Endodermal cell (in vitro differentiated cells): ENCODE measurements around the gene SHISAL2A. TPM values are rescaled to one million over a fixed set of nuclear protein-coding genes. Genes with fewer than 3 reads are reported as not detected.

ENCODE experiments used
- DNase-seq: peaks from one replicate; pipeline ENCODE4 v3.0.0-alpha.2; 2017
- H3K27ac ChIP-seq: 2 replicates; pipeline ENCODE4 v1.5.1; 2013; ENCODE audit warnings: mild to moderate bottlenecking, low read depth, low read length, moderate library complexity
- H3K27me3 ChIP-seq: 2 replicates; pipeline ENCODE4 v1.6.1; 2013; ENCODE audit warnings: mild to moderate bottlenecking, low read length, moderate library complexity; ENCODE audit not compliant: insufficient read depth, control insufficient read depth, poor library complexity, severe bottlenecking
- H3K36me3 ChIP-seq: 2 replicates; pipeline ENCODE4 v1.7.0; 2013; ENCODE audit warnings: mild to moderate bottlenecking, low read length, moderate library complexity; ENCODE audit not compliant: control insufficient read depth, insufficient read depth
- H3K4me1 ChIP-seq: one replicate; pipeline ENCODE4 v1.7.0; 2013; ENCODE audit warnings: low read length; ENCODE audit not compliant: control insufficient read depth, insufficient read depth
- H3K4me3 ChIP-seq: 2 replicates; pipeline ENCODE4 v1.5.1; 2013; ENCODE audit warnings: mild to moderate bottlenecking, low read length, moderate library complexity
- H3K9ac ChIP-seq: 2 replicates; pipeline ENCODE4 v1.6.1; 2013; ENCODE audit warnings: mild to moderate bottlenecking, low read length, moderate library complexity; ENCODE audit not compliant: poor library complexity, severe bottlenecking; ENCODE audit errors: extremely low read depth
- H3K9me3 ChIP-seq: 2 replicates; pipeline ENCODE4 v1.6.1; 2013; ENCODE audit warnings: mild to moderate bottlenecking, low read length, moderate library complexity; ENCODE audit not compliant: control insufficient read depth
- H3K27ac Mint-ChIP-seq: 2 replicates; pipeline ENCODE4 v1.8.0; 2020; ENCODE audit warnings: mixed read lengths
- H3K27me3 Mint-ChIP-seq: 2 replicates; pipeline ENCODE4 v1.8.0; 2021; ENCODE audit warnings: mild to moderate bottlenecking, mixed read lengths; ENCODE audit not compliant: insufficient read depth
- H3K36me3 Mint-ChIP-seq: 2 replicates; pipeline ENCODE4 v1.8.0; 2020; ENCODE audit warnings: low read depth, mixed read lengths
- H3K4me1 Mint-ChIP-seq: 2 replicates; pipeline ENCODE4 v1.8.0; 2020; ENCODE audit warnings: mixed read lengths
- H3K4me3 Mint-ChIP-seq: 2 replicates; pipeline ENCODE4 v1.8.0; 2020; ENCODE audit warnings: mild to moderate bottlenecking, moderate library complexity, mixed read lengths
- H3K9me3 Mint-ChIP-seq: 2 replicates; pipeline ENCODE4 v1.8.0; 2020; ENCODE audit warnings: mild to moderate bottlenecking, mixed read lengths
- WGBS, 2 experiments: methylation state at CpG; one replicate each; pipeline versions ENCODE4 v1.1.5 to v1.1.7; 2013; ENCODE audit warnings: missing lambda C conversion rate in 2 of 2, mixed read lengths in 1 of 2; ENCODE audit not compliant: insufficient coverage in 1 of 2, insufficient read length in 1 of 2; 5-methylcytosine and 5-hydroxymethylcytosine counted together
- long read RNA-seq, 4 experiments: library from polyadenylated mRNA in 2 of 4; library from RNA in 1 of 4; library from capped mRNA in 1 of 4; stranded (forward) in 3 of 4; unstranded in 1 of 4; transcript quantifications; one replicate each; pipeline ENCODE4 v2.0.0, GENCODE V29; 2020 to 2021; ENCODE audit warnings: inconsistent platforms in 1 of 4
- polyA plus RNA-seq, 2 experiments: library from polyadenylated mRNA; stranded (reverse); fragments of 50-300 nt; gene quantifications; one replicate each; pipeline ENCODE4 v1.2.3, GENCODE V29; 2013
- total RNA-seq, 2 donors: library from RNA; stranded (reverse); fragmentation: NEBNext Ultra II Directional in 1 of 2; extraction: Animal tissue kit (Norgen Biotek cat#: 25700) in 1 of 2; gene quantifications; 2 replicates in 1 of 2; 3 replicates in 1 of 2; pipeline ENCODE4 v1.2.1, GENCODE V29; 2021
- TF ChIP-seq, protein P1 (sequence below): fragments of 200-600 bp; sonication (generic); conservative IDR thresholded peaks from 2 replicates; pipeline ENCODE4 v1.5.0; 2021; ENCODE audit warnings: antibody characterized with exemption, mild to moderate bottlenecking

SHISAL2A gene
- 1 to 10 TPM; 1.5 to 5.3 TPM for total RNA-seq
- 1.1 TPM for polyA plus RNA-seq (2013, experiment 1 of 2)
- polyA plus RNA-seq (2013, experiment 2 of 2) = 1.4 TPM
- long read RNA-seq, experiment 1, partial matches to known transcripts = 0 of 1 reads
- long read RNA-seq, experiment 1, other reads (novel, unspliced or antisense) = 1 of 1 reads
- long read RNA-seq, experiment 2, partial matches to known transcripts = 0 of 1 reads
- long read RNA-seq, experiment 2, other reads (novel, unspliced or antisense) = 1 of 1 reads
- long read RNA-seq, experiment 3, partial matches to known transcripts = 0 of 1 reads
- long read RNA-seq, experiment 3, other reads (novel, unspliced or antisense) = 1 of 1 reads
- long read RNA-seq, experiment 4, partial matches to known transcripts = 0 of 1 reads
- long read RNA-seq, experiment 4, other reads (novel, unspliced or antisense) = 1 of 1 reads

DNA sequence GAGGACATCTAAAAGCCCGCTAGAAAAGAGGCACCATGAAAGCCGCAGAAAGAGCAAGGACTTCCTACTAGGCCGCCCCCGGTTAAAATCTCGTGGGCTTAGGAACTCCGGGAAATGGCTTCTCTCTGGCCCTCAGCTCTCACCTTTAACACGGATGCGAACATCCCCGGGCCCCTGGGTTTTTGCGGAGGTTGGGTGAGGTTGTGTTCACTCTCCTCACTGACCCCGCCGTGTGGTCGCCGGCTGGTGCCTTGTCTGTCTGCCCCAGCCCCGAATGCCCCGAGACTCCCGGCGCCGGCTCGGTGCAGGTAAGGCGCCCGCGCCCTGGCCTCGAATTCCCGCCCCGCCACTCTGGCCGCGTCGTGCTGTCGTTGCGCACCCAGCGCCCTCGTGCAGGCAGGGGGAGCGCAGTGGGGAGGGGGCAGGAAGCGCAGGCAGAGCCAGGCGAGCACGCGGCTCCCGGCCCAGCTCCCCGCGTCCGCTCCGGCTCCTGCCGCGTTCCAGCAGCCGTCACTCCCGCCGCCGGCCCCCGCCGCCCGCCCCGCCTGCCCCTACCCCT lies at the start of gene SHISAL2A:
SHISAL2A (plus strand) TSS at position 437 of the 559 bp plus-strand sequence. CDS start 326 bp downstream, outside the sequence.
- H3K4me1 ChIP-seq = no peaks in the 10 kb centered on the region
- Mint-ChIP-seq H3K27ac (peak within 1 kb of the TSS; percentile 71), H3K4me3 (peak within 1 kb of the TSS; percentile 58), H3K27me3 (peaks cover 56% of the 10 kb centered on the region), H3K9me3 (no peaks in the 10 kb centered on the region), H3K36me3 (no peaks in the 10 kb centered on the region), H3K4me1 (peaks cover 31% of the 10 kb centered on the region)
- TF ChIP-seq, protein P1, sequence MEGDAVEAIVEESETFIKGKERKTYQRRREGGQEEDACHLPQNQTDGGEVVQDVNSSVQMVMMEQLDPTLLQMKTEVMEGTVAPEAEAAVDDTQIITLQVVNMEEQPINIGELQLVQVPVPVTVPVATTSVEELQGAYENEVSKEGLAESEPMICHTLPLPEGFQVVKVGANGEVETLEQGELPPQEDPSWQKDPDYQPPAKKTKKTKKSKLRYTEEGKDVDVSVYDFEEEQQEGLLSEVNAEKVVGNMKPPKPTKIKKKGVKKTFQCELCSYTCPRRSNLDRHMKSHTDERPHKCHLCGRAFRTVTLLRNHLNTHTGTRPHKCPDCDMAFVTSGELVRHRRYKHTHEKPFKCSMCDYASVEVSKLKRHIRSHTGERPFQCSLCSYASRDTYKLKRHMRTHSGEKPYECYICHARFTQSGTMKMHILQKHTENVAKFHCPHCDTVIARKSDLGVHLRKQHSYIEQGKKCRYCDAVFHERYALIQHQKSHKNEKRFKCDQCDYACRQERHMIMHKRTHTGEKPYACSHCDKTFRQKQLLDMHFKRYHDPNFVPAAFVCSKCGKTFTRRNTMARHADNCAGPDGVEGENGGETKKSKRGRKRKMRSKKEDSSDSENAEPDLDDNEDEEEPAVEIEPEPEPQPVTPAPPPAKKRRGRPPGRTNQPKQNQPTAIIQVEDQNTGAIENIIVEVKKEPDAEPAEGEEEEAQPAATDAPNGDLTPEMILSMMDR = peak; percentile 40
- H3K4me3 ChIP-seq = no peak within 1 kb of the TSS
- H3K36me3 ChIP-seq = no peaks in the 10 kb centered on the region
- no peak within 1 kb of the TSS for H3K27ac ChIP-seq
- no peak within 1 kb of the TSS for H3K9ac ChIP-seq
- no peaks in the 10 kb centered on the region for H3K9me3 ChIP-seq
- 24 to 27% methylated on average over 25 to 53 of the region's 53 CpGs for WGBS, 2 experiments
- H3K27me3 ChIP-seq = peaks cover 36% of the 10 kb centered on the region
- DNase-seq = peak; percentile 87

DNA sequence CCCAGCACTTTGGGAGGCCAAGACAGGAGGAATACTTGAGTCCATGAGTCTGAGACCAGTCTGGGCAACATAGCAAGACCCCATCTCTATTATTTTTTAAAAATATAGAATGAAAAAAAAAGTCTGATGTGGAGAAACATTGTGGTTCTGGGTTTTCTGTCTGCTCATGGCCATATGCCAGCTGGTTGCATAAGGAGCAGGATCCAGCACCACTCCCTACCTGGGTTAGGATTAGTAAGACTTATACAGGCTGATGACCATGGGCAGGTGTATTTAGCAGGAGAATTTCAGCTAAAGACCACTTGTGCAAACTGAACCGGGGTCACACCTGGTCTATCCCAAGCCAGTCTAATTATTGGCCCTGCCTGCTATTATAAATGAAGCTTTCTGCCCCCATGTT lies 47.5 kb upstream of the SHISAL2A start:
- Histone ChIP-seq H3K4me3 (no peak overlapping the region), H3K36me3 (no peaks in the 10 kb centered on the region), H3K9ac (no peak overlapping the region), H3K9me3 (no peaks in the 10 kb centered on the region), H3K27ac (no peak overlapping the region), H3K27me3 (no peaks in the 10 kb centered on the region), H3K4me1 (no peaks in the 10 kb centered on the region)
- Mint-ChIP-seq H3K27ac (no peak overlapping the region), H3K36me3 (no peaks in the 10 kb centered on the region), H3K27me3 (peaks cover 4% of the 10 kb centered on the region), H3K4me1 (peaks cover 1% of the 10 kb centered on the region), H3K4me3 (no peak overlapping the region), H3K9me3 (no peaks in the 10 kb centered on the region)
- TF ChIP-seq, protein P1 = no peak
- 87 to 88% methylated on average over 1 of the region's 1 CpG for WGBS, 2 experiments
- no peak for DNase-seq

DNA sequence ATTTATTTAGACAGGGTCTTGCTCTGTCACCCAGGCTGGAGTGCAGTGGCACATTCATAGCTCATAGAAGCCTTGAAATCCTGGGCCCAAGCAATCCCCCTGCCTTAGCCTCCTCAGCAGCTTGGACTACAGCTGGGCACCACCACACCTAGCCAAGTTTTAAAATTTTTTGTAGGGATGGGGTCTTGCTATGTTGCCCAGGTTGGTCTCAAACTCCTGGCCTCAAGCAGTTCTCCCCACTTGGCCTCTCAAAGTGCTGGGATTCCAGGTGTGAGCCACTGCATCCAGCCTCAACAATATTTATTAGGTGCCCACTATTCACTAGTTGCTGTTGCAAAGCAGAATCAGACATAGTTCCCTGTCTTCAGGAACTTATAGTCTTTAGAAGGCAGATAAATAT lies 44.9 kb upstream of the SHISAL2A start:
- no peak overlapping the region for H3K27ac Mint-ChIP-seq
- no peak overlapping the region for H3K4me3 ChIP-seq

More for the DNA sequence above, 44.9 kb upstream of the SHISAL2A start:
- no peaks in the 10 kb centered on the region for H3K9me3 Mint-ChIP-seq
- TF ChIP-seq, protein P1 = no peak
- peaks cover 1% of the 10 kb centered on the region for H3K4me1 Mint-ChIP-seq
- no peak for DNase-seq
- H3K4me1 ChIP-seq = no peaks in the 10 kb centered on the region
- H3K9ac ChIP-seq = no peak overlapping the region
- peaks cover 1% of the 10 kb centered on the region for H3K27me3 Mint-ChIP-seq
- no peak overlapping the region for H3K27ac ChIP-seq
- no peaks in the 10 kb centered on the region for H3K9me3 ChIP-seq
- H3K27me3 ChIP-seq = no peaks in the 10 kb centered on the region
- no peaks in the 10 kb centered on the region for H3K36me3 Mint-ChIP-seq
- H3K36me3 ChIP-seq = no peaks in the 10 kb centered on the region
- no peak overlapping the region for H3K4me3 Mint-ChIP-seq
